HepG2 (cell line): ENCODE measurements around the gene C16orf89. TPM values are rescaled to one million over a fixed set of nuclear protein-coding genes. Genes with fewer than 3 reads are reported as not detected.

ENCODE experiments used
- ATAC-seq: fragments of 200-7000 bp; cut with Tn5 transposase; 3 replicates; pipeline ENCODE4 v1.9.1; 2020; ENCODE audit warnings: mild to moderate bottlenecking, moderate library complexity
- BruUV-seq: library from RNA; stranded (reverse); fragments of 400-500 nt; replicated peaks from 2 replicates; lab custom pipeline; 2021; lab: Mats Ljungman, UMichigan
- CTCF ChIA-PET: fragments of 300-600 bp; formaldehyde crosslinking; extraction: SDS; loops from one replicate; lab custom pipeline; 2021; ENCODE audit warnings: low total read pairs, inconsistent platforms, low intra/inter-chr PET ratio; lab: Yijun Ruan, JAX
- POLR2A ChIA-PET: fragments of 350-600 bp; sonication (Branson Sonifier 250); formaldehyde crosslinking; loops from one replicate; lab custom pipeline; 2020; ENCODE audit warnings: antibody characterized with exemption, inconsistent platforms; lab: Yijun Ruan, JAX
- DNase-seq: peaks from one replicate; pipeline ENCODE4 v3.0.0-alpha.2; 2015; ENCODE audit warnings: low spot score
- FAIRE-seq: peaks from 3 replicates; lab custom pipeline; 2011; peaks lifted over from hg19 to GRCh38; lab: Jason Lieb, UNC
- H2AFZ ChIP-seq: one replicate; pipeline ENCODE4 v1.6.1; 2011; ENCODE audit warnings: low read length, inconsistent platforms
- H3K27ac ChIP-seq: fragments of 300-600 bp; 3 replicates; pipeline ENCODE4 v1.8.0; 2011; ENCODE audit warnings: mixed run types, mild to moderate bottlenecking, mixed read lengths, low read length, inconsistent platforms; ENCODE audit not compliant: insufficient read depth; ENCODE audit errors: extremely low read length
- H3K27me3 ChIP-seq, 2 experiments: fragments of 200-600 bp in 1 of 2; 2 replicates in 1 of 2; 3 replicates in 1 of 2; pipeline versions ENCODE4 v1.6.0 to v1.8.0; 2011; ENCODE audit warnings: low read length in 2 of 2, mild to moderate bottlenecking in 2 of 2, moderate library complexity in 2 of 2, inconsistent platforms in 1 of 2; ENCODE audit not compliant: insufficient read depth in 2 of 2, control insufficient read depth in 1 of 2
- H3K36me3 ChIP-seq, 2 experiments: fragments of 200-600 bp in 1 of 2; replicated peaks in 1 of 2; 2 replicates in 1 of 2; 3 replicates in 1 of 2; pipeline versions ENCODE4 v1.5.1 to v1.8.0; 2011; ENCODE audit warnings: low read length in 2 of 2, inconsistent platforms in 1 of 2; ENCODE audit not compliant: insufficient read depth in 2 of 2, control insufficient read depth in 1 of 2
- H3K4me1 ChIP-seq: 2 replicates; pipeline ENCODE4 v1.5.1; 2012; ENCODE audit warnings: low read length, inconsistent platforms; ENCODE audit not compliant: insufficient read depth
- H3K4me2 ChIP-seq: 2 replicates; pipeline ENCODE4 v1.6.0; 2011; ENCODE audit warnings: low read depth, low read length, inconsistent platforms
- H3K4me3 ChIP-seq, 3 experiments: fragments of 200-600 bp in 1 of 3; sonication (generic), shearing (Covaris generic) in 1 of 3; replicated peaks in 1 of 3; 2 replicates each; pipeline ENCODE4 v1.5.1; 2011 to 2016; ENCODE audit warnings: low read length in 3 of 3, inconsistent platforms in 2 of 3, low read depth in 2 of 3, mild to moderate bottlenecking in 2 of 3, control low read depth in 1 of 3, mixed read lengths in 1 of 3; ENCODE audit not compliant: insufficient read depth in 1 of 3
- H3K79me2 ChIP-seq: one replicate; pipeline ENCODE4 v1.6.1; 2011; ENCODE audit warnings: low read length, inconsistent platforms; ENCODE audit not compliant: insufficient read depth
- H3K9ac ChIP-seq: 2 replicates; pipeline ENCODE4 v1.6.0; 2011; ENCODE audit warnings: mild to moderate bottlenecking, low read depth, low read length, inconsistent platforms; ENCODE audit not compliant: insufficient read depth
- H3K9me3 ChIP-seq: 2 replicates; pipeline ENCODE4 v1.5.1; 2012; ENCODE audit warnings: mild to moderate bottlenecking, low read length
- H4K20me1 ChIP-seq: 2 replicates; pipeline ENCODE4 v1.6.0; 2011; ENCODE audit warnings: inconsistent platforms, mild to moderate bottlenecking, low read length, moderate library complexity; ENCODE audit not compliant: insufficient read depth
- AKAP8 ChIP-seq: sonication (generic); formaldehyde crosslinking; IDR thresholded peaks from 2 replicates; pipeline ENCODE4 v1.5.1; 2020; ENCODE audit warnings: mild to moderate bottlenecking, missing genetic modification reagents
- BCL6 ChIP-seq: IDR thresholded peaks from 2 replicates; pipeline ENCODE4 v1.6.1; 2016; ENCODE audit warnings: missing genetic modification reagents, missing compliant biosample characterization
- GATAD2A ChIP-seq: IDR thresholded peaks from 2 replicates; pipeline ENCODE4 v1.6.1; 2016
- KLF15 ChIP-seq: sonication (generic); formaldehyde crosslinking; IDR thresholded peaks from 2 replicates; pipeline ENCODE4 v1.8.1; 2023; ENCODE audit warnings: borderline replicate concordance, mild to moderate bottlenecking, inconsistent platforms, missing genetic modification reagents, mixed read lengths
- MAFK ChIP-seq, 2 experiments: IDR thresholded peaks in 1 of 2; conservative IDR thresholded peaks in 1 of 2; 2 replicates each; pipeline ENCODE4 v1.6.1; 2011; ENCODE audit warnings: improper control_type of control experiment in 2 of 2, low read length in 2 of 2
- MAX ChIP-seq: IDR thresholded peaks from 2 replicates; pipeline ENCODE4 v1.6.1; 2012; ENCODE audit warnings: inconsistent platforms
- PAXIP1 ChIP-seq: sonication (generic); formaldehyde crosslinking; conservative IDR thresholded peaks from 2 replicates; pipeline ENCODE4 v1.4.0; 2020; ENCODE audit warnings: mild to moderate bottlenecking, missing genetic modification reagents, moderate library complexity
- PITX1 ChIP-seq: sonication (generic); formaldehyde crosslinking; IDR thresholded peaks from 2 replicates; pipeline ENCODE4 v1.5.1; 2020; ENCODE audit warnings: mild to moderate bottlenecking, missing genetic modification reagents
- RELA ChIP-seq: sonication (generic); formaldehyde crosslinking; IDR thresholded peaks from 2 replicates; pipeline ENCODE4 v1.4.0; 2020; ENCODE audit warnings: missing genetic modification reagents
- SKIL ChIP-seq: sonication (generic); formaldehyde crosslinking; IDR thresholded peaks from 2 replicates; pipeline ENCODE4 v1.8.0; 2022; ENCODE audit warnings: missing genetic modification reagents, mild to moderate bottlenecking, moderate library complexity, borderline replicate concordance
- SNAPC2 ChIP-seq: sonication (generic); formaldehyde crosslinking; IDR thresholded peaks from 2 replicates; pipeline ENCODE4 v1.8.1; 2022; ENCODE audit warnings: mild to moderate bottlenecking, missing genetic modification reagents
- THYN1 ChIP-seq: sonication (generic); formaldehyde crosslinking; IDR thresholded peaks from 2 replicates; pipeline ENCODE4 v1.8.1; 2023; ENCODE audit warnings: low read depth, mild to moderate bottlenecking, moderate library complexity, missing genetic modification reagents, borderline replicate concordance
- ZNF34 ChIP-seq: sonication (generic); formaldehyde crosslinking; IDR thresholded peaks from 2 replicates; pipeline ENCODE4 v1.4.0; 2020; ENCODE audit warnings: mild to moderate bottlenecking, missing genetic modification reagents, borderline replicate concordance
- ZNF580 ChIP-seq: IDR thresholded peaks from 2 replicates; pipeline ENCODE4 v1.6.1; 2016; ENCODE audit warnings: low read depth, borderline replicate concordance
- ZNF850 ChIP-seq: sonication (generic); formaldehyde crosslinking; conservative IDR thresholded peaks from 2 replicates; pipeline ENCODE4 v1.9.0; 2021; ENCODE audit warnings: mild to moderate bottlenecking, missing genetic modification reagents
- ZSCAN31 ChIP-seq: sonication (generic); formaldehyde crosslinking; IDR thresholded peaks from 2 replicates; pipeline ENCODE4 v1.5.0; 2020; ENCODE audit warnings: low read depth, mild to moderate bottlenecking, missing genetic modification reagents
- WGBS: methylation state at CpG from one replicate; pipeline ENCODE4 v1.1.6; 2017; ENCODE audit warnings: low lambda C conversion rate; 5-methylcytosine and 5-hydroxymethylcytosine counted together
- in situ Hi-C: cut with HindIII; loops from 2 replicates; pipeline ENCODE4 v1.10.0; 2017; ENCODE audit warnings: low pct_unique_long_range_greater_than_20kb; ENCODE audit not compliant: extremely low pct_ligation_motif_present
- intact Hi-C: fragments of 100-400 bp; cut with micrococcal nuclease; formaldehyde crosslinking; loops from one replicate; pipeline ENCODE4 v1.10.0; 2022; ENCODE audit not compliant: unreplicated experiment
- polyA plus RNA-seq, 8 experiments: library from polyadenylated mRNA; depleted of rRNA in 3 of 8; stranded (reverse) in 7 of 8; unstranded in 1 of 8; fragments of >200 nt; fragmentation: Illumina TruSeq in 4 of 8; extraction: Trizol in 4 of 8; gene quantifications; 2 replicates each; pipeline versions ENCODE4 v1.2.1 to v1.2.3, GENCODE V29; 2011 to 2016; ENCODE audit warnings: low read depth in 4 of 8, missing spikeins in 1 of 8, mixed read lengths in 1 of 8; ENCODE audit not compliant: insufficient read depth in 1 of 8
- total RNA-seq, 5 experiments: library from RNA; depleted of rRNA; stranded (reverse); fragments of >200 nt; fragmentation: Illumina TruSeq; extraction: Trizol; gene quantifications; 2 replicates each; pipeline ENCODE4 v1.2.3, GENCODE V29; 2016; ENCODE audit warnings: low read depth in 1 of 5

C16orf89 gene
- total and polyA plus RNA-seq, 2 of the 13 experiments (the other 11 are each of a cell fraction or from before 2014, with no cell fraction given) = 1.9 to 3.4 TPM

- CTCF ChIA-PET = no interaction called here
- H3K4me2 ChIP-seq = peak overlapping the region; percentile 94
- TF ChIP-seq ZNF34 (no peak), AKAP8 (no peak), BCL6 (no peak), SNAPC2 (CRISPR knock-in tag) (peak; percentile 78; the same call in 1 of the 2 replicates), MAFK (conservative IDR thresholded peaks at IDR 0.05 in 1 of 2, IDR thresholded peaks at IDR 0.05 in 1 of 2; ENCODE audit: low read length in 2 of 2) (no peak), ZSCAN31 (CRISPR knock-in tag) (peak; percentile 69), KLF15 (CRISPR knock-in tag) (no peak), ZNF580 (CRISPR knock-in tag) (0 out of 2 replicates have a peak, but pooled peaks have one; percentile 63), THYN1 (CRISPR knock-in tag) (0 out of 2 replicates have a peak, but pooled peaks have one; percentile 74), MAX (peak; percentile 28; the same call in 1 of the 2 replicates), PITX1 (CRISPR knock-in tag) (peak; percentile 7; the same call in 1 of the 2 replicates), PAXIP1 (CRISPR knock-in tag) (no peak), ZNF850 (CRISPR knock-in tag) (no peak), GATAD2A (peak; percentile 35; the same call in 1 of the 2 replicates), SKIL (CRISPR knock-in tag) (no peak), RELA (CRISPR knock-in tag) (0 out of 2 replicates have a peak, but pooled peaks have one; percentile 67)
These were observed 29.3 kb downstream of the C16orf89 start for GRCh38 chr16:5036228-5037156.

More at GRCh38 chr16:5036228-5037156, 29.3 kb downstream of the C16orf89 start:
- intact Hi-C loops = loop anchor here (2.0 to 5.0 kb wide), 2 partner anchors 20 to 36 kb away; partner anchors contain the start of gene ALG1
- Histone ChIP-seq H3K4me3 (peak overlapping the region; percentile 32 to 91 (median 43)), H3K9ac (peak overlapping the region; percentile 94), H3K27ac (peak overlapping the region; percentile 98), H3K9me3 (no peaks in the 10 kb centered on the region), H4K20me1 (no peaks in the 10 kb centered on the region), H3K36me3 (peaks cover 0 to 2% of the 10 kb centered on the region in 2 experiments; a peak in 1 of 5 replicates), H3K4me1 (peaks cover 69% of the 10 kb centered on the region), H3K27me3 (no peaks in the 10 kb centered on the region; a peak in 1 of 5 replicates), H2AFZ (peak overlapping the region; percentile 12), H3K79me2 (peaks cover 14% of the 10 kb centered on the region)
- BruUV-seq = no TSS peak
- DNase-seq (peak; percentile 74), FAIRE-seq (peak; percentile 23), ATAC-seq (peak; percentile 27)
- WGBS = 3% methylated on average over 12 of the region's 12 CpGs
- POLR2A ChIA-PET = interaction anchor here (1.0 to 4.4 kb wide), 9 partner anchors 29 to 234 kb away, joined by 3 to 27 read pairs (median 14); partner anchors contain the start of genes ALG1, EEF2KMT, PPL and ROGDI
- in situ Hi-C loops = no loop called here
